H1 (cell line): ENCODE measurements around the gene CFAP65. TPM values are rescaled to one million over a fixed set of nuclear protein-coding genes. Genes with fewer than 3 reads are reported as not detected.
A peak's percentile ranks its signal among the peaks of the same experiment; 100 is the strongest.

ENCODE experiments used
- CTCF ChIA-PET: fragments of 300-600 bp; sonication (Branson Sonifier 250); formaldehyde crosslinking; loops from one replicate; lab custom pipeline; 2021; ENCODE audit not compliant: partially characterized antibody; lab: Charles Lee
- POLR2A ChIA-PET: fragments of 300-600 bp; sonication (Branson Sonifier 250); formaldehyde crosslinking; loops from one replicate; lab custom pipeline; 2021; ENCODE audit warnings: inconsistent platforms; ENCODE audit not compliant: partially characterized antibody; lab: Charles Lee
- DNase-seq, 2 experiments: peaks; one replicate each; pipeline versions ENCODE4 v3.0.0 to v3.0.0-alpha.2; 2010 to 2022; ENCODE audit warnings: low spot score in 2 of 2, low read depth in 1 of 2, mixed read lengths in 1 of 2
- FAIRE-seq: peaks from 2 replicates; lab custom pipeline; 2011; peaks lifted over from hg19 to GRCh38; lab: Jason Lieb, UNC
- H2AFZ ChIP-seq: 2 replicates; pipeline ENCODE4 v1.8.1; 2012; ENCODE audit warnings: low read length, inconsistent platforms
- H2AK5ac ChIP-seq: 2 replicates; pipeline ENCODE4 v1.6.1; 2013; ENCODE audit warnings: low read depth, low read length
- H2BK120ac ChIP-seq: replicated peaks from 2 replicates; pipeline ENCODE3; 2013; ENCODE audit warnings: low read depth, low read length, inconsistent platforms
- H2BK12ac ChIP-seq: 2 replicates; pipeline ENCODE4 v1.6.1; 2013; ENCODE audit warnings: low read depth, low read length
- H2BK15ac ChIP-seq: 2 replicates; pipeline ENCODE4 v1.6.1; 2013; ENCODE audit warnings: low read length
- H2BK20ac ChIP-seq: 2 replicates; pipeline ENCODE4 v1.6.1; 2013; ENCODE audit warnings: low read length
- H2BK5ac ChIP-seq: 2 replicates; pipeline ENCODE4 v1.6.1; 2013; ENCODE audit warnings: low read depth, low read length
- H3K14ac ChIP-seq: 2 replicates; pipeline ENCODE4 v1.6.1; 2013; ENCODE audit warnings: inconsistent platforms; ENCODE audit not compliant: insufficient read length
- H3K18ac ChIP-seq: 2 replicates; pipeline ENCODE4 v1.6.1; 2013; ENCODE audit warnings: low read length; ENCODE audit errors: extremely low read depth
- H3K23ac ChIP-seq: 2 replicates; pipeline ENCODE4 v1.6.1; 2013; ENCODE audit warnings: inconsistent platforms; ENCODE audit not compliant: insufficient read length
- H3K23me2 ChIP-seq: 2 replicates; pipeline ENCODE4 v1.6.1; 2013; ENCODE audit warnings: low read depth, low read length
- H3K27ac ChIP-seq: 2 replicates; pipeline ENCODE4 v1.6.1; 2011; ENCODE audit warnings: low read depth, low read length, inconsistent platforms
- H3K27me3 ChIP-seq, 4 experiments: replicated peaks in 1 of 4; 1 replicate in 1 of 4; 2 replicates in 3 of 4; pipeline versions ENCODE4 v1.6.1 to v1.8.1; 2011 to 2013; ENCODE audit warnings: low read length in 3 of 4, mild to moderate bottlenecking in 3 of 4, inconsistent platforms in 2 of 4, mixed read lengths in 2 of 4, moderate library complexity in 1 of 4; ENCODE audit not compliant: control insufficient read depth in 3 of 4, insufficient read depth in 3 of 4; ENCODE audit errors: extremely low read depth in 1 of 4
- H3K36me3 ChIP-seq, 4 experiments: 2 replicates each; pipeline versions ENCODE4 v1.6.1 to v1.8.1; 2011 to 2013; ENCODE audit warnings: mild to moderate bottlenecking in 4 of 4, low read length in 3 of 4, moderate library complexity in 2 of 4, control low read depth in 1 of 4, inconsistent platforms in 1 of 4; ENCODE audit not compliant: insufficient read depth in 4 of 4, control insufficient read depth in 2 of 4
- H3K4ac ChIP-seq: replicated peaks from 2 replicates; pipeline ENCODE3; 2013; ENCODE audit warnings: low read length, low read depth, mixed read lengths, inconsistent platforms; ENCODE audit not compliant: insufficient read length
- H3K4me1 ChIP-seq, 4 experiments: replicated peaks in 1 of 4; 1 replicate in 1 of 4; 2 replicates in 3 of 4; pipeline versions ENCODE4 v1.6.1 to v1.8.1; 2011 to 2013; ENCODE audit warnings: low read length in 3 of 4, inconsistent platforms in 2 of 4, mixed read lengths in 1 of 4; ENCODE audit not compliant: insufficient read depth in 4 of 4, control insufficient read depth in 3 of 4
- H3K4me2 ChIP-seq, 2 experiments: 2 replicates each; pipeline versions ENCODE4 v1.6.1 to v1.8.1; 2011 to 2013; ENCODE audit warnings: low read depth in 2 of 2, low read length in 2 of 2, control low read depth in 1 of 2, inconsistent platforms in 1 of 2, mild to moderate bottlenecking in 1 of 2; ENCODE audit not compliant: insufficient read depth in 1 of 2
- H3K4me3 ChIP-seq, 4 experiments: fragments of 200-600, 300-600 bp in 1 of 4; sonication (generic), shearing (Covaris generic), sonication (Bioruptor Twin) in 1 of 4; 2 replicates each; pipeline versions ENCODE4 v1.5.1 to v1.8.1; 2011 to 2016; ENCODE audit warnings: low read length in 4 of 4, low read depth in 3 of 4, control low read depth in 2 of 4, inconsistent platforms in 2 of 4, mild to moderate bottlenecking in 2 of 4, mixed read lengths in 1 of 4, moderate library complexity in 1 of 4; ENCODE audit not compliant: insufficient read depth in 2 of 4; ENCODE audit errors: extremely low read depth in 1 of 4
- H3K56ac ChIP-seq: replicated peaks from 2 replicates; pipeline ENCODE3; 2013; ENCODE audit warnings: low read depth, mild to moderate bottlenecking, mixed read lengths, low read length, inconsistent platforms; ENCODE audit not compliant: insufficient read length
- H3K79me1 ChIP-seq: 2 replicates; pipeline ENCODE4 v1.6.1; 2013; ENCODE audit warnings: low read depth, low read length, control low read depth
- H3K79me2 ChIP-seq, 2 experiments: 2 replicates each; pipeline versions ENCODE4 v1.6.1 to v1.8.1; 2012 to 2013; ENCODE audit warnings: low read length in 2 of 2, mild to moderate bottlenecking in 2 of 2, inconsistent platforms in 1 of 2; ENCODE audit not compliant: insufficient read depth in 2 of 2, control insufficient read depth in 1 of 2
- H3K9ac ChIP-seq, 4 experiments: replicated peaks in 1 of 4; 1 replicate in 1 of 4; 2 replicates in 3 of 4; pipeline versions ENCODE4 v1.6.1 to v1.8.1; 2011 to 2013; ENCODE audit warnings: low read depth in 3 of 4, low read length in 3 of 4, control low read depth in 2 of 4, mild to moderate bottlenecking in 2 of 4, moderate library complexity in 2 of 4, inconsistent platforms in 1 of 4; ENCODE audit errors: extremely low read depth in 1 of 4
- H3K9me3 ChIP-seq, 2 experiments: 2 replicates each; pipeline versions ENCODE4 v1.6.1 to v1.8.1; 2012 to 2013; ENCODE audit warnings: mild to moderate bottlenecking in 2 of 2, moderate library complexity in 2 of 2, control low read depth in 1 of 2, inconsistent platforms in 1 of 2, low read depth in 1 of 2, low read length in 1 of 2, mixed read lengths in 1 of 2; ENCODE audit not compliant: insufficient read depth in 2 of 2
- H4K20me1 ChIP-seq, 2 experiments: replicated peaks in 1 of 2; 2 replicates each; pipeline versions ENCODE3 to v1.8.1; 2011 to 2013; ENCODE audit warnings: inconsistent platforms in 2 of 2, low read length in 2 of 2, mild to moderate bottlenecking in 1 of 2; ENCODE audit not compliant: insufficient read depth in 2 of 2, control insufficient read depth in 1 of 2
- H4K5ac ChIP-seq: 2 replicates; pipeline ENCODE4 v1.6.1; 2013; ENCODE audit warnings: low read length, low read depth, mixed read lengths, inconsistent platforms; ENCODE audit not compliant: insufficient read length
- H4K8ac ChIP-seq: 2 replicates; pipeline ENCODE4 v1.8.0; 2013; ENCODE audit warnings: mild to moderate bottlenecking, moderate library complexity, low read length, inconsistent platforms; ENCODE audit not compliant: insufficient read depth; ENCODE audit errors: extremely low read depth
- H4K91ac ChIP-seq: replicated peaks from 2 replicates; pipeline ENCODE3; 2013; ENCODE audit warnings: low read length, mixed read lengths, inconsistent platforms; ENCODE audit not compliant: insufficient read length
- GTF2F1 ChIP-seq: IDR thresholded peaks from 2 replicates; pipeline ENCODE4 v1.6.1; 2012; ENCODE audit warnings: low read depth, low read length, improper control_type of control experiment, borderline replicate concordance
- SP4 ChIP-seq: IDR thresholded peaks from 2 replicates; pipeline ENCODE4 v1.6.1; 2012; ENCODE audit warnings: low read length, inconsistent platforms
- WGBS, 2 experiments: shearing (Covaris generic) in 1 of 2; methylation state at CpG; one replicate each; pipeline versions ENCODE4 v1.1.6 to v1.1.7; 2013 to 2015; ENCODE audit warnings: low lambda C conversion rate in 2 of 2, mixed read lengths in 2 of 2, inconsistent platforms in 1 of 2, low coverage in 1 of 2, missing lambda C conversion rate in 1 of 2; ENCODE audit not compliant: insufficient replicate concordance in 2 of 2, insufficient coverage in 1 of 2, insufficient read length in 1 of 2; ENCODE audit errors: extremely low coverage in 1 of 2, missing lambda C conversion rate in 1 of 2; 5-methylcytosine and 5-hydroxymethylcytosine counted together
- polyA plus RNA-seq, 7 experiments: library from polyadenylated mRNA; depleted of rRNA in 3 of 7; stranded (reverse) in 5 of 7; unstranded in 2 of 7; fragments of >200 nt in 5 of 7; fragments of 200-250 nt in 2 of 7; gene quantifications; 1 replicate in 5 of 7; 2 replicates in 1 of 7; 4 replicates in 1 of 7; pipeline versions ENCODE4 v1.2.1 to v1.2.3, GENCODE V29; 2011 to 2013; ENCODE audit warnings: missing spikeins in 2 of 7, mixed read lengths in 2 of 7
- total RNA-seq: library from RNA; stranded (reverse); fragmentation: NEBNext Ultra II Directional; extraction: Animal tissue kit (Norgen Biotek cat#: 25700); gene quantifications from 2 replicates; pipeline ENCODE4 v1.2.1, GENCODE V29; 2021
- TF ChIP-seq, protein P1 (sequence below): IDR thresholded peaks from 2 replicates; pipeline ENCODE4 v1.6.1; 2012; ENCODE audit warnings: inconsistent platforms

CFAP65 gene
- total and polyA plus RNA-seq, 2 of the 8 experiments (the other 6 are each of a cell fraction or from before 2014, with no cell fraction given): 0.19 to 0.45 TPM

GRCh38 chr2:218959761-218960308 is 81.5 kb downstream of the CFAP65 start:
- H2BK5ac ChIP-seq: no peak overlapping the region
- no peak overlapping the region for H2AFZ ChIP-seq
- no peak overlapping the region for H2AK5ac ChIP-seq
- no peak overlapping the region for H3K14ac ChIP-seq
- H4K8ac ChIP-seq: no peak overlapping the region; the same call in 1 of the 2 replicates
- CTCF ChIA-PET: interaction anchor here (0.6 to 6.8 kb wide), 7 partner anchors 24 to 197 kb away, joined by 3 to 50 read pairs (median 3); no protein-coding TSS in a partner anchor
- H4K91ac ChIP-seq: no peak overlapping the region
- no peak overlapping the region for H3K9ac ChIP-seq
- no peak overlapping the region for H3K27ac ChIP-seq
- no peak overlapping the region for H2BK120ac ChIP-seq
- no peaks in the 10 kb centered on the region for H3K79me1 ChIP-seq
- no peak overlapping the region for H4K5ac ChIP-seq
- no peaks in the 10 kb centered on the region for H3K79me2 ChIP-seq
- FAIRE-seq (no peak), DNase-seq (peak in 1 of 2 experiments; percentile 56)
- peak overlapping the region; percentile 84 to 95 for H3K4me2 ChIP-seq
- H4K20me1 ChIP-seq: peaks cover 2 to 12% of the 10 kb centered on the region in 2 experiments
- H3K4me3 ChIP-seq: peak overlapping the region; percentile 34 to 74 (median 64)
- peaks cover 31 to 66% (median 52%) of the 10 kb centered on the region in 4 experiments for H3K27me3 ChIP-seq
- TF ChIP-seq GTF2F1 (no peak), SP4 (0 out of 2 replicates have a peak, but pooled peaks have one; percentile 3)
- TF ChIP-seq, protein P1, sequence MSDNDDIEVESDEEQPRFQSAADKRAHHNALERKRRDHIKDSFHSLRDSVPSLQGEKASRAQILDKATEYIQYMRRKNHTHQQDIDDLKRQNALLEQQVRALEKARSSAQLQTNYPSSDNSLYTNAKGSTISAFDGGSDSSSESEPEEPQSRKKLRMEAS: 0 out of 2 replicates have a peak, but pooled peaks have one; percentile 4
- TF ChIP-seq, all 59 proteins: peak for 2
- Histone ChIP-seq H3K56ac (no peak overlapping the region), H2BK20ac (no peak overlapping the region), H3K23ac (no peak overlapping the region), H3K9me3 (peaks cover 0 to 2% of the 10 kb centered on the region in 2 experiments; a peak in 1 of 4 replicates), H3K36me3 (peaks cover 0 to 15% (median 0%) of the 10 kb centered on the region in 4 experiments; a peak in 1 of 8 replicates), H2BK12ac (no peak overlapping the region), H2BK15ac (no peak overlapping the region), H3K18ac (no peak overlapping the region), H3K23me2 (peaks cover 12% of the 10 kb centered on the region), H3K4me1 (peaks cover 15 to 33% (median 20%) of the 10 kb centered on the region in 4 experiments), H3K4ac (no peak overlapping the region)
- POLR2A ChIA-PET: interaction anchor here (1.3 to 1.4 kb wide), 3 partner anchors 9 to 31 kb away, joined by 4 read pairs; no protein-coding TSS in a partner anchor
- WGBS, 2 experiments: 4% methylated on average over 53 of the region's 67 CpGs; no CpG with 5 or more reads in 1 of the 2 experiments
